H1 (cell line): ENCODE results near the gene TTC5. TPM values are rescaled to one million over a fixed set of nuclear protein-coding genes. Genes with fewer than 3 reads are reported as not detected.

ENCODE experiments used
- CTCF ChIA-PET: fragments of 300-600 bp; sonication (Branson Sonifier 250); formaldehyde crosslinking; loops from one replicate; lab custom pipeline; 2021; ENCODE audit not compliant: partially characterized antibody; lab: Charles Lee
- POLR2A ChIA-PET: fragments of 300-600 bp; sonication (Branson Sonifier 250); formaldehyde crosslinking; loops from one replicate; lab custom pipeline; 2021; ENCODE audit warnings: inconsistent platforms; ENCODE audit not compliant: partially characterized antibody; lab: Charles Lee
- DNase-seq, 2 experiments: peaks; one replicate each; pipeline versions ENCODE4 v3.0.0 to v3.0.0-alpha.2; 2010 to 2022; ENCODE audit warnings: low spot score in 2 of 2, low read depth in 1 of 2, mixed read lengths in 1 of 2
- FAIRE-seq: peaks from 2 replicates; lab custom pipeline; 2011; peaks lifted over from hg19 to GRCh38; lab: Jason Lieb, UNC
- H2AFZ ChIP-seq: 2 replicates; pipeline ENCODE4 v1.8.1; 2012; ENCODE audit warnings: low read length, inconsistent platforms
- H2AK5ac ChIP-seq: 2 replicates; pipeline ENCODE4 v1.6.1; 2013; ENCODE audit warnings: low read depth, low read length
- H2BK120ac ChIP-seq: replicated peaks from 2 replicates; pipeline ENCODE3; 2013; ENCODE audit warnings: low read depth, low read length, inconsistent platforms
- H2BK12ac ChIP-seq: 2 replicates; pipeline ENCODE4 v1.6.1; 2013; ENCODE audit warnings: low read depth, low read length
- H2BK15ac ChIP-seq: 2 replicates; pipeline ENCODE4 v1.6.1; 2013; ENCODE audit warnings: low read length
- H2BK20ac ChIP-seq: 2 replicates; pipeline ENCODE4 v1.6.1; 2013; ENCODE audit warnings: low read length
- H2BK5ac ChIP-seq: 2 replicates; pipeline ENCODE4 v1.6.1; 2013; ENCODE audit warnings: low read depth, low read length
- H3K14ac ChIP-seq: 2 replicates; pipeline ENCODE4 v1.6.1; 2013; ENCODE audit warnings: inconsistent platforms; ENCODE audit not compliant: insufficient read length
- H3K18ac ChIP-seq: 2 replicates; pipeline ENCODE4 v1.6.1; 2013; ENCODE audit warnings: low read length; ENCODE audit errors: extremely low read depth
- H3K23ac ChIP-seq: 2 replicates; pipeline ENCODE4 v1.6.1; 2013; ENCODE audit warnings: inconsistent platforms; ENCODE audit not compliant: insufficient read length
- H3K23me2 ChIP-seq: 2 replicates; pipeline ENCODE4 v1.6.1; 2013; ENCODE audit warnings: low read depth, low read length
- H3K27ac ChIP-seq: 2 replicates; pipeline ENCODE4 v1.6.1; 2011; ENCODE audit warnings: low read depth, low read length, inconsistent platforms
- H3K27me3 ChIP-seq, 4 experiments: replicated peaks in 1 of 4; 1 replicate in 1 of 4; 2 replicates in 3 of 4; pipeline versions ENCODE4 v1.6.1 to v1.8.1; 2011 to 2013; ENCODE audit warnings: low read length in 3 of 4, mild to moderate bottlenecking in 3 of 4, inconsistent platforms in 2 of 4, mixed read lengths in 2 of 4, moderate library complexity in 1 of 4; ENCODE audit not compliant: control insufficient read depth in 3 of 4, insufficient read depth in 3 of 4; ENCODE audit errors: extremely low read depth in 1 of 4
- H3K36me3 ChIP-seq, 4 experiments: 2 replicates each; pipeline versions ENCODE4 v1.6.1 to v1.8.1; 2011 to 2013; ENCODE audit warnings: mild to moderate bottlenecking in 4 of 4, low read length in 3 of 4, moderate library complexity in 2 of 4, control low read depth in 1 of 4, inconsistent platforms in 1 of 4; ENCODE audit not compliant: insufficient read depth in 4 of 4, control insufficient read depth in 2 of 4
- H3K4ac ChIP-seq: replicated peaks from 2 replicates; pipeline ENCODE3; 2013; ENCODE audit warnings: low read length, low read depth, mixed read lengths, inconsistent platforms; ENCODE audit not compliant: insufficient read length
- H3K4me1 ChIP-seq, 4 experiments: replicated peaks in 1 of 4; 1 replicate in 1 of 4; 2 replicates in 3 of 4; pipeline versions ENCODE4 v1.6.1 to v1.8.1; 2011 to 2013; ENCODE audit warnings: low read length in 3 of 4, inconsistent platforms in 2 of 4, mixed read lengths in 1 of 4; ENCODE audit not compliant: insufficient read depth in 4 of 4, control insufficient read depth in 3 of 4
- H3K4me2 ChIP-seq, 2 experiments: 2 replicates each; pipeline versions ENCODE4 v1.6.1 to v1.8.1; 2011 to 2013; ENCODE audit warnings: low read depth in 2 of 2, low read length in 2 of 2, control low read depth in 1 of 2, inconsistent platforms in 1 of 2, mild to moderate bottlenecking in 1 of 2; ENCODE audit not compliant: insufficient read depth in 1 of 2
- H3K4me3 ChIP-seq, 4 experiments: fragments of 200-600, 300-600 bp in 1 of 4; sonication (generic), shearing (Covaris generic), sonication (Bioruptor Twin) in 1 of 4; 2 replicates each; pipeline versions ENCODE4 v1.5.1 to v1.8.1; 2011 to 2016; ENCODE audit warnings: low read length in 4 of 4, low read depth in 3 of 4, control low read depth in 2 of 4, inconsistent platforms in 2 of 4, mild to moderate bottlenecking in 2 of 4, mixed read lengths in 1 of 4, moderate library complexity in 1 of 4; ENCODE audit not compliant: insufficient read depth in 2 of 4; ENCODE audit errors: extremely low read depth in 1 of 4
- H3K56ac ChIP-seq: replicated peaks from 2 replicates; pipeline ENCODE3; 2013; ENCODE audit warnings: low read depth, mild to moderate bottlenecking, mixed read lengths, low read length, inconsistent platforms; ENCODE audit not compliant: insufficient read length
- H3K79me1 ChIP-seq: 2 replicates; pipeline ENCODE4 v1.6.1; 2013; ENCODE audit warnings: low read depth, low read length, control low read depth
- H3K79me2 ChIP-seq, 2 experiments: 2 replicates each; pipeline versions ENCODE4 v1.6.1 to v1.8.1; 2012 to 2013; ENCODE audit warnings: low read length in 2 of 2, mild to moderate bottlenecking in 2 of 2, inconsistent platforms in 1 of 2; ENCODE audit not compliant: insufficient read depth in 2 of 2, control insufficient read depth in 1 of 2
- H3K9ac ChIP-seq, 4 experiments: replicated peaks in 1 of 4; 1 replicate in 1 of 4; 2 replicates in 3 of 4; pipeline versions ENCODE4 v1.6.1 to v1.8.1; 2011 to 2013; ENCODE audit warnings: low read depth in 3 of 4, low read length in 3 of 4, control low read depth in 2 of 4, mild to moderate bottlenecking in 2 of 4, moderate library complexity in 2 of 4, inconsistent platforms in 1 of 4; ENCODE audit errors: extremely low read depth in 1 of 4
- H3K9me3 ChIP-seq, 2 experiments: 2 replicates each; pipeline versions ENCODE4 v1.6.1 to v1.8.1; 2012 to 2013; ENCODE audit warnings: mild to moderate bottlenecking in 2 of 2, moderate library complexity in 2 of 2, control low read depth in 1 of 2, inconsistent platforms in 1 of 2, low read depth in 1 of 2, low read length in 1 of 2, mixed read lengths in 1 of 2; ENCODE audit not compliant: insufficient read depth in 2 of 2
- H4K20me1 ChIP-seq, 2 experiments: replicated peaks in 1 of 2; 2 replicates each; pipeline versions ENCODE3 to v1.8.1; 2011 to 2013; ENCODE audit warnings: inconsistent platforms in 2 of 2, low read length in 2 of 2, mild to moderate bottlenecking in 1 of 2; ENCODE audit not compliant: insufficient read depth in 2 of 2, control insufficient read depth in 1 of 2
- H4K5ac ChIP-seq: 2 replicates; pipeline ENCODE4 v1.6.1; 2013; ENCODE audit warnings: low read length, low read depth, mixed read lengths, inconsistent platforms; ENCODE audit not compliant: insufficient read length
- H4K8ac ChIP-seq: 2 replicates; pipeline ENCODE4 v1.8.0; 2013; ENCODE audit warnings: mild to moderate bottlenecking, moderate library complexity, low read length, inconsistent platforms; ENCODE audit not compliant: insufficient read depth; ENCODE audit errors: extremely low read depth
- H4K91ac ChIP-seq: replicated peaks from 2 replicates; pipeline ENCODE3; 2013; ENCODE audit warnings: low read length, mixed read lengths, inconsistent platforms; ENCODE audit not compliant: insufficient read length
- ASH2L ChIP-seq: fragments of 200-600, 300-600 bp; sonication (generic); IDR thresholded peaks from one replicate; pipeline ENCODE4 v1.7.1; 2017; ENCODE audit warnings: low read length
- CBX5 ChIP-seq: fragments of 300-800, 300-1000 bp; sonication (generic); IDR thresholded peaks from 2 replicates; pipeline ENCODE4 v1.7.1; 2016; ENCODE audit warnings: antibody characterized with exemption, low read length, low read depth
- CTBP2 ChIP-seq: IDR thresholded peaks from 2 replicates; pipeline ENCODE4 v1.7.0; 2011; ENCODE audit warnings: borderline replicate concordance, mild to moderate bottlenecking, moderate library complexity, mixed read lengths, low read length; ENCODE audit not compliant: insufficient read depth, insufficient read length
- E2F6 ChIP-seq: IDR thresholded peaks from 2 replicates; pipeline ENCODE4 v1.6.1; 2012; ENCODE audit warnings: inconsistent platforms
- JUN ChIP-seq: IDR thresholded peaks from 2 replicates; pipeline ENCODE4 v1.6.1; 2011; ENCODE audit warnings: low read depth, mild to moderate bottlenecking, improper control_type of control experiment, low read length
- JUND ChIP-seq: IDR thresholded peaks from 2 replicates; pipeline ENCODE4 v1.6.1; 2011; ENCODE audit warnings: mild to moderate bottlenecking, improper control_type of control experiment, low read length
- MAX ChIP-seq: IDR thresholded peaks from 2 replicates; pipeline ENCODE4 v1.6.1; 2012; ENCODE audit warnings: inconsistent platforms
- POLR2AphosphoS5 ChIP-seq: IDR thresholded peaks from 2 replicates; pipeline ENCODE4 v1.6.1; 2011; ENCODE audit warnings: low read depth, low read length
- POU5F1 ChIP-seq: IDR thresholded peaks from 2 replicates; pipeline ENCODE4 v1.6.1; 2011; ENCODE audit warnings: low read depth, mild to moderate bottlenecking, low read length, moderate library complexity
- RAD21 ChIP-seq, 2 experiments: IDR thresholded peaks in 1 of 2; conservative IDR thresholded peaks in 1 of 2; 2 replicates each; pipeline ENCODE4 v1.6.1; 2011; ENCODE audit warnings: low read depth in 2 of 2, low read length in 2 of 2, improper control_type of control experiment in 1 of 2, inconsistent platforms in 1 of 2, mild to moderate bottlenecking in 1 of 2, moderate library complexity in 1 of 2
- SIRT6 ChIP-seq: IDR thresholded peaks from one replicate; pipeline ENCODE4 v1.7.1; 2012; ENCODE audit warnings: low read length, inconsistent platforms
- SUZ12 ChIP-seq: fragments of 200-600 bp; sonication (generic); IDR thresholded peaks from 2 replicates; pipeline ENCODE4 v1.6.1; 2012; ENCODE audit warnings: mild to moderate bottlenecking, inconsistent platforms, low read length, moderate library complexity, mixed read lengths
- TBP ChIP-seq: IDR thresholded peaks from 2 replicates; pipeline ENCODE4 v1.6.1; 2011; ENCODE audit warnings: low read depth, low read length, improper control_type of control experiment
- WGBS, 2 experiments: shearing (Covaris generic) in 1 of 2; methylation state at CpG; one replicate each; pipeline versions ENCODE4 v1.1.6 to v1.1.7; 2013 to 2015; ENCODE audit warnings: low lambda C conversion rate in 2 of 2, mixed read lengths in 2 of 2, inconsistent platforms in 1 of 2, low coverage in 1 of 2, missing lambda C conversion rate in 1 of 2; ENCODE audit not compliant: insufficient replicate concordance in 2 of 2, insufficient coverage in 1 of 2, insufficient read length in 1 of 2; ENCODE audit errors: extremely low coverage in 1 of 2, missing lambda C conversion rate in 1 of 2; 5-methylcytosine and 5-hydroxymethylcytosine counted together
- polyA plus RNA-seq, 7 experiments: library from polyadenylated mRNA; depleted of rRNA in 3 of 7; stranded (reverse) in 5 of 7; unstranded in 2 of 7; fragments of >200 nt in 5 of 7; fragments of 200-250 nt in 2 of 7; gene quantifications; 1 replicate in 5 of 7; 2 replicates in 1 of 7; 4 replicates in 1 of 7; pipeline versions ENCODE4 v1.2.1 to v1.2.3, GENCODE V29; 2011 to 2013; ENCODE audit warnings: missing spikeins in 2 of 7, mixed read lengths in 2 of 7
- total RNA-seq: library from RNA; stranded (reverse); fragmentation: NEBNext Ultra II Directional; extraction: Animal tissue kit (Norgen Biotek cat#: 25700); gene quantifications from 2 replicates; pipeline ENCODE4 v1.2.1, GENCODE V29; 2021

The TTC5 gene
- total and polyA plus RNA-seq, 2 of the 8 experiments (the other 6 are each of a cell fraction or from before 2014, with no cell fraction given), result 9.1 to 18.0 TPM

GRCh38 chr14:20329355-20329754, 23.6 kb upstream of the TTC5 start:
- H3K23me2 ChIP-seq, result 0 out of 2 replicates have a peak, but pooled peaks cover 2% of the 10 kb centered on the region
- H3K18ac ChIP-seq, result no peak overlapping the region
- no peak for FAIRE-seq
- no peak overlapping the region for H3K23ac ChIP-seq
- no peak overlapping the region for H4K91ac ChIP-seq
- no peak overlapping the region for H2BK5ac ChIP-seq
- CTCF ChIA-PET, result interaction anchor here (0.8 to 2.5 kb wide), 5 partner anchors 10 to 27 kb away, joined by 3 to 13 read pairs (median 4); no protein-coding TSS in a partner anchor
- POLR2A ChIA-PET, result interaction anchor here (0.9 to 10.1 kb wide), 8 partner anchors 9 to 271 kb away, joined by 3 to 215 read pairs (median 7); partner anchors contain the start of genes APEX1, OSGEP and PARP2
- no peak overlapping the region for H3K56ac ChIP-seq
- no peak overlapping the region for H2AFZ ChIP-seq
- H3K4me1 ChIP-seq, result peaks cover 0 to 3% (median 0%) of the 10 kb centered on the region in 4 experiments; a peak in 3 of 7 replicates
- peak overlapping the region in 1 of 4 experiments; percentile 61; a peak in 1 of 8 replicates for H3K4me3 ChIP-seq
- no peak overlapping the region for H3K9ac ChIP-seq
- no peak for DNase-seq
- H2BK120ac ChIP-seq, result no peak overlapping the region
- H3K36me3 ChIP-seq, result peaks cover 11 to 39% (median 31%) of the 10 kb centered on the region in 4 experiments
- no peak overlapping the region for H2BK15ac ChIP-seq
- H3K27me3 ChIP-seq, result no peaks in the 10 kb centered on the region
- H2BK12ac ChIP-seq, result no peak overlapping the region
- H3K4me2 ChIP-seq, result 0 out of 4 replicates have a peak overlapping the region, but pooled peaks of 1 of the 2 experiments have one; percentile 30
- H4K20me1 ChIP-seq, result peaks cover 5 to 8% of the 10 kb centered on the region in 2 experiments
- H3K27ac ChIP-seq, result no peak overlapping the region
- WGBS, 2 experiments, result 94% methylated on average over 2 of the region's 2 CpGs; no CpG with 5 or more reads in 1 of the 2 experiments
- no peak overlapping the region for H2AK5ac ChIP-seq
- H3K4ac ChIP-seq, result no peak overlapping the region
- no peaks in the 10 kb centered on the region for H3K9me3 ChIP-seq
- no peak overlapping the region for H4K8ac ChIP-seq
- no peak overlapping the region for H3K14ac ChIP-seq
- H2BK20ac ChIP-seq, result no peak overlapping the region
- H3K79me1 ChIP-seq, result no peaks in the 10 kb centered on the region
- no peak overlapping the region for H4K5ac ChIP-seq
- peaks cover 23 to 86% of the 10 kb centered on the region in 2 experiments for H3K79me2 ChIP-seq
- no peak for TF ChIP-seq POU5F1
- TF ChIP-seq RAD21 (IDR thresholded peaks at IDR 0.05 in 1 of 2, conservative IDR thresholded peaks at IDR 0.05 in 1 of 2; ENCODE audit: low read depth in 2 of 2, low read length in 2 of 2), result no peak
- TF ChIP-seq JUN, result no peak
- no peak for TF ChIP-seq MAX
- TF ChIP-seq JUND, result no peak
- TF ChIP-seq CTBP2, result no peak
- TF ChIP-seq E2F6, result no peak
- TF ChIP-seq POLR2AphosphoS5, result no peak
- TF ChIP-seq SUZ12, result no peak
- TF ChIP-seq SIRT6, result no peak
- no peak for TF ChIP-seq CBX5
- no peak for TF ChIP-seq TBP
- TF ChIP-seq ASH2L, result no peak
